PC-3 (cell line): ENCODE measurements around the gene PHC2.

Source experiments
- CTCF ChIP-seq: fragments of 300-600 bp; sonication (generic); conservative IDR thresholded peaks from 2 replicates; pipeline ENCODE4 v1.5.1; 2017; ENCODE audit warnings: antibody characterized with exemption, low read depth, mild to moderate bottlenecking, low read length
- EZH2 ChIP-seq: fragments of 300-600 bp; sonication (generic); IDR thresholded peaks from one replicate; pipeline ENCODE4 v1.6.1; 2017; ENCODE audit warnings: antibody characterized with exemption, mild to moderate bottlenecking, low read length; ENCODE audit not compliant: unreplicated experiment
- EZH2phosphoT487 ChIP-seq: fragments of 300-600 bp; sonication (generic); IDR thresholded peaks from 2 replicates; pipeline ENCODE4 v1.6.1; 2018; ENCODE audit warnings: mild to moderate bottlenecking, antibody characterized with exemption, low read length, borderline replicate concordance

GRCh38 chr1:33390542-33390941 lies 40.4 kb downstream of the PHC2 start:
- no peak for TF ChIP-seq CTCF
- no peak for TF ChIP-seq EZH2phosphoT487
- TF ChIP-seq EZH2 = no peak
